ENCODE measurements around the gene S100P. TPM values are rescaled to one million over a fixed set of nuclear protein-coding genes. Genes with fewer than 3 reads are reported as not detected.

Gene S100P
- total RNA-seq, 1 donor from 2014 or later: not detected

GRCh38 chr4:6714954-6715353, 21.3 kb downstream of the S100P start:
- H3K9me3 ChIP-seq: no peaks in the 10 kb centered on the region
- DNase-seq (ENCODE audit: low spot score in 2 of 2): no peak
- intact Hi-C loops (cut with DNase I): loop anchor here (5.0 kb wide), 2 partner anchors 327 to 352 kb away; partner anchors contain the start of genes GRPEL1 and TADA2B
- no peak overlapping the region for H3K4me3 ChIP-seq
- TF ChIP-seq CTCF (IDR thresholded peaks at IDR 0.05): no peak
- H3K27me3 ChIP-seq: no peaks in the 10 kb centered on the region
- no peaks in the 10 kb centered on the region for H3K36me3 ChIP-seq
- peak overlapping the region in 1 of 2 donors; percentile 88 for H3K27ac ChIP-seq
- H3K4me1 ChIP-seq: peaks cover 4 to 18% of the 10 kb centered on the region in 2 donors

- Histone ChIP-seq H3K9me3 (no peaks in the 10 kb centered on the region), H3K36me3 (no peaks in the 10 kb centered on the region), H3K4me1 (peaks cover 4 to 14% of the 10 kb centered on the region in 2 donors), H3K27me3 (no peaks in the 10 kb centered on the region), H3K27ac (peak overlapping the region; percentile 88 to 95), H3K4me3 (peak overlapping the region; percentile 87 to 98)
- DNase-seq (ENCODE audit: low spot score in 2 of 2): no peak
- TF ChIP-seq CTCF (IDR thresholded peaks at IDR 0.05): no peak
- intact Hi-C loops (cut with DNase I): loop anchor here (1.0 to 5.0 kb wide), 5 partner anchors 68 to 352 kb away; partner anchors contain the start of genes GRPEL1, MRFAP1 and TADA2B
Observed at GRCh38 chr4:6715704-6716017, 22.0 kb downstream of the S100P start.

- Histone ChIP-seq H3K27ac (peak within 1 kb of the TSS; percentile 88 to 95), H3K27me3 (no peaks in the 10 kb centered on the region), H3K36me3 (no peaks in the 10 kb centered on the region), H3K9me3 (no peaks in the 10 kb centered on the region), H3K4me1 (peaks cover 4 to 14% of the 10 kb centered on the region in 2 donors), H3K4me3 (peak within 1 kb of the TSS; percentile 87 to 98)
- intact Hi-C loops (cut with DNase I): loop anchor here (1.0 to 5.0 kb wide), 5 partner anchors 67 to 351 kb away; partner anchors contain the start of genes GRPEL1, MRFAP1 and TADA2B
- peak; percentile 36 to 91 for DNase-seq (ENCODE audit: low spot score in 2 of 2)
- TF ChIP-seq CTCF (IDR thresholded peaks at IDR 0.05): peak; percentile 21 to 31 (median 23)
Observed at GRCh38 chr4:6716018-6716911, 22.6 kb downstream of the S100P start, which contains the start of gene BLOC1S4. Gene BLOC1S4 (plus strand): TSS chr4:6716174. CDS start chr4:6716210, 36 bp downstream.

GRCh38 chr4:6716958-6717655, 23.4 kb downstream of the S100P start:
- H3K36me3 ChIP-seq: no peaks in the 10 kb centered on the region
- no peaks in the 10 kb centered on the region for H3K27me3 ChIP-seq
- intact Hi-C loops (cut with DNase I): loop anchor here (1.0 to 5.0 kb wide), 5 partner anchors 66 to 350 kb away; partner anchors contain the start of genes GRPEL1, MRFAP1 and TADA2B
- DNase-seq (ENCODE audit: low spot score in 2 of 2): no peak
- H3K4me1 ChIP-seq: peaks cover 4 to 14% of the 10 kb centered on the region in 2 donors
- H3K27ac ChIP-seq: peak overlapping the region; percentile 88 to 95
- peak overlapping the region; percentile 87 to 98 for H3K4me3 ChIP-seq
- TF ChIP-seq CTCF (IDR thresholded peaks at IDR 0.05): no peak
- no peaks in the 10 kb centered on the region for H3K9me3 ChIP-seq

GRCh38 chr4:6718932-6719610, 25.4 kb downstream of the S100P start:
- intact Hi-C loops (cut with DNase I): loop anchor here (5.0 kb wide), 2 partner anchors 323 to 348 kb away; partner anchors contain the start of genes GRPEL1 and TADA2B
- no peak overlapping the region for H3K4me3 ChIP-seq

More at GRCh38 chr4:6718932-6719610, 25.4 kb downstream of the S100P start:
- no peaks in the 10 kb centered on the region for H3K27me3 ChIP-seq
- TF ChIP-seq CTCF (IDR thresholded peaks at IDR 0.05): no peak
- H3K36me3 ChIP-seq: no peaks in the 10 kb centered on the region
- no peaks in the 10 kb centered on the region for H3K9me3 ChIP-seq
- H3K27ac ChIP-seq: no peak overlapping the region
- H3K4me1 ChIP-seq: peaks cover 4 to 14% of the 10 kb centered on the region in 2 donors
- no peak for DNase-seq (ENCODE audit: low spot score in 2 of 2)
